Cerebellar cortex (tissue), 1 donor: ENCODE results near the gene SOWAHA.

Experiments used
- DNase-seq: peaks from one replicate; pipeline ENCODE4 v3.0.0-alpha.2; 2015; ENCODE audit warnings: low spot score

Gene SOWAHA

GRCh38 chr5:132812781-132813598, at the start of gene SOWAHA:
SOWAHA (plus strand) TSS chr5:132813302; CDS start chr5:132813622, 320 bp downstream.
- DNase-seq: peak; percentile 74

GRCh38 chr5:132764051-132764450, 49.1 kb upstream of the SOWAHA start:
- DNase-seq: no peak

GRCh38 chr5:132764671-132765238, 48.3 kb upstream of the SOWAHA start:
- no peak for DNase-seq

- DNase-seq: no peak
Measured at GRCh38 chr5:132765311-132766019, 47.6 kb upstream of the SOWAHA start.

- DNase-seq: no peak
Measured at GRCh38 chr5:132766020-132766805, 46.9 kb upstream of the SOWAHA start.

- DNase-seq: no peak
Measured at GRCh38 chr5:132766806-132767055, 46.4 kb upstream of the SOWAHA start.

- DNase-seq: peak; percentile 43
Measured at GRCh38 chr5:132767150-132767549, 46.0 kb upstream of the SOWAHA start.

GRCh38 chr5:132768485-132768868, 44.6 kb upstream of the SOWAHA start:
- no peak for DNase-seq

- DNase-seq: peak; percentile 39
Measured at GRCh38 chr5:132770476-132771159, 42.5 kb upstream of the SOWAHA start.

GRCh38 chr5:132771503-132771998, 41.6 kb upstream of the SOWAHA start:
- DNase-seq: peak; percentile 46

GRCh38 chr5:132772291-132773070, 40.6 kb upstream of the SOWAHA start:
- peak; percentile 15 for DNase-seq

- no peak for DNase-seq
Measured at GRCh38 chr5:132773114-132773513, 40.0 kb upstream of the SOWAHA start.

- peak; percentile 62 for DNase-seq
Measured at GRCh38 chr5:132773601-132774355, 39.3 kb upstream of the SOWAHA start.

GRCh38 chr5:132774406-132774805, 38.7 kb upstream of the SOWAHA start:
- no peak for DNase-seq

GRCh38 chr5:132774896-132775295, 38.2 kb upstream of the SOWAHA start:
- DNase-seq: peak; percentile 27

- peak; percentile 60 for DNase-seq
Measured at GRCh38 chr5:132775476-132775961, 37.6 kb upstream of the SOWAHA start.

GRCh38 chr5:132776131-132776937, 36.8 kb upstream of the SOWAHA start:
- DNase-seq: peak; percentile 38

GRCh38 chr5:132776938-132777208, 36.2 kb upstream of the SOWAHA start:
- no peak for DNase-seq
